GM12892 (cell line): ENCODE measurements around the gene OR11G2.
"Not testable (repeated sequence)": the region's sequence is repeated elsewhere in the genome, so short reads cannot be mapped to it uniquely, and the experiment has no call there.

Experiments used
- DNase-seq: peaks from one replicate; pipeline ENCODE4 v3.0.0; 2011; ENCODE audit not compliant: insufficient read length
- FAIRE-seq: peaks from 2 replicates; lab custom pipeline; 2011; peaks lifted over from hg19 to GRCh38; lab: Jason Lieb, UNC
- POLR2A ChIP-seq: IDR thresholded peaks from 2 replicates; pipeline ENCODE4 v1.6.1; 2011; ENCODE audit warnings: low read depth, low read length, control low read depth
- POLR2AphosphoS5 ChIP-seq: IDR thresholded peaks from 2 replicates; pipeline ENCODE4 v1.6.1; 2011; ENCODE audit warnings: low read depth, low read length, control low read depth
- TAF1 ChIP-seq: IDR thresholded peaks from 2 replicates; pipeline ENCODE4 v1.6.1; 2011; ENCODE audit warnings: low read depth, mild to moderate bottlenecking, control low read depth, low read length, borderline replicate concordance

The OR11G2 gene

DNA sequence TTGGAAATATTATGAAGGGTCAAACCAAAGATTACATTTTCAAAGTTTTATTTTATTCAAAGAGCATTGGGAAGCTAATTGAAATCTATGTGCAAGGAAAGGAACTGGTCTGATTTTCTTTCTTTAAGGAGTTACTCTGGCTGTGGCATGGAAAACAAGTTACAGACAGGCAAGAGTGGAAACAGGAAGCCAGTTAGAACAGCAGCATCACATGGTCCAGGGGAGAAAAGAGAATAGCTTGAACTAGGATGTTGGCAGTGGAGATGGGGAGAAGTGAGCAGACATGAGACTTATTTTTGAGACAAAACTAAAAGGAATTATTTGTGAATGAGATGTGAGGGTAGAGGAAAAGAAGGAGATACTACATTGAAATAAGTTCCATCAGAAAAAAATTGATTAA lies 3.4 kb downstream of the OR11G2 start:
- TF ChIP-seq POLR2AphosphoS5 (no peak), TAF1 (no peak), POLR2A (no peak)
- FAIRE-seq (no peak), DNase-seq (no peak)

DNA sequence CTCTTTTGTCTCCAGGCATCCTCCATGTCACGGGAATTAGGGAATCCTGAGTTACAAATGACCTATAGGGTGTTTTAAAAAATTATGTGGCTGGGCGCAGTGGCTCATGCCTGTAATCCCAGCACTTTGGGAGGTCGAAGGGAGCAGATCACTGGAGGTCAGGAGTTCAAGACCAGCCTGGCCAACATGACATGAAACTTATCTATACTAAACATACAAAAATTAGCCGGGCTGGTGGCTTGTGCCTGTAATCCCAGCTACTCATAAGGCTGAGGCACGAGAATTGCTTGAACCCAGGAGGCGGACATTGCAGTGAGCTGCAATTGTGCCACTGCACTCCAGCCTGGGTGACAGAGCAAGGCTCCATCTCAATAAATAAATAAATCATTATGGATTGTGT lies 4.5 kb downstream of the OR11G2 start:
- DNase-seq, FAIRE-seq: not testable (repeated sequence)

DNA sequence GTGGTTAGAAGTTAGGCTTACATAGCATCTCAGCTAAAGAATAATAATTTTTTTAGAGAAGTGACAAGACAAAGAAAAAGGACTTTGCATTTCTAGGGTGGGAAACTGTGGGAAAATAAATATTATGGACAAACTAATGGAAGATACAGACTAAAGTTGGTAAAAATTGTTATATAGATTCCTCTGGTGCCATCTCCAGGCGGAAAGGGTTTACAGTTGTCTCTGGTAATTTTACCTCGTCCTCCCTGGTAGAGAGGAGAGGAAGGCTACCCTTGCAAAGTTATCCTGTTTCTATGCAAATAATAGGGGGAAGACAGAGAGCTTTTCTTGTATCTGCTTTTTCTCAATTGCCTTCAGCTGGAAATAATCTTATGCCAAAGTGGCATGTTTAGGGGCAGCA lies 5.2 kb downstream of the OR11G2 start:
- FAIRE-seq: no peak
- DNase-seq: no peak
- no peak for TF ChIP-seq POLR2AphosphoS5
- no peak for TF ChIP-seq TAF1
- TF ChIP-seq POLR2A: no peak

DNA sequence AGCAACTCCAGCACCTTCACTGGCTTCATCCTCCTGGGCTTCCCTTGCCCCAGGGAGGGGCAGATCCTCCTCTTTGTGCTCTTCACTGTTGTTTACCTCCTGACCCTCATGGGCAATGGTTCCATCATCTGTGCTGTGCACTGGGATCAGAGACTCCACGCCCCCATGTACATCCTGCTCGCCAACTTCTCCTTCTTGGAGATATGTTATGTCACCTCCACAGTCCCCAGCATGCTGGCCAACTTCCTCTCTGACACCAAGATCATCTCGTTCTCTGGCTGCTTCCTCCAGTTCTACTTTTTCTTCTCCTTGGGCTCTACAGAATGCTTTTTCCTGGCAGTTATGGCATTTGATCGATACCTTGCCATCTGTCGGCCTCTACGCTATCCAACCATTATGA lies 6.8 kb downstream of the OR11G2 start:
- no peak for TF ChIP-seq TAF1
- no peak for TF ChIP-seq POLR2A
- TF ChIP-seq POLR2AphosphoS5: no peak
- DNase-seq (no peak), FAIRE-seq (no peak)

DNA sequence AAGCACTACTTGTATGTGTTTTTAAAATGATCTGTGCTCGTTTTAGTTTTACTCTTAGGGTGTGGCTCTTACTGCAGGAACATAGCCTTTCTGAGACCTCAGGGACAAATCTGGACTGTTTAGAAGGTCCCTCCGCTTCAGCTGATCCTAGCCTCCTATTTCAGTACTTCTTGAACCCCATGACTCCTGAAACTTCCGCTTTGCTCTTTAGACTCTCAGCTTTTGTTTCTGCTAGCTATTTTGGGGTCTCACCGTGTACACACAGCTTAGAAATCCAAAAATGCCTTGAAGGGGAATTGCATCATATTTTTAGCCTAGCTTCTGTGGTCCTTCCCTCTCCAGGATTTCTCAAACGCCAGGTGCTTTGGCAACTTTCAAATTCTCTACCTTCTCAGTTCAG lies 8.3 kb downstream of the OR11G2 start:
- TF ChIP-seq TAF1: no peak
- TF ChIP-seq POLR2A: no peak
- TF ChIP-seq POLR2AphosphoS5: no peak
- DNase-seq (no peak), FAIRE-seq (no peak)

DNA sequence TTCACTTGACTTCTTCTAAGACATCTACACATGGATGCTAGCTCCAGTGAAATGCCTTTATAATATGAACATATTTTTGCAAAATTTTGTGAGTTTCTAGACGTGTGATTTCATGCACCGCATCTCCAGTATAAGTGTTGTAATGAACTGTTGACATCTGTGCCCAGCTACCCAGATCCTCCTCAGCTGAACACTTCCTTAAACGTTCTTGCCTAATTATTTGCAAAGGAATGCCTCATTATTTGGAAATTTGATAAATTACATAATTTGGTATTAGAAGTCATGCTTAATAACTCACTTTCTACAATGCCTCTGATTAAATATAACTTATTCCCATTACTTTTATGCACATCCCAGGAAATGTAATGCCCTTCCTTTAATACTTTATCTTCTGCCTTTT lies 14.0 kb downstream of the OR11G2 start:
- TF ChIP-seq POLR2AphosphoS5 (no peak), POLR2A (no peak)
- DNase-seq (no peak), FAIRE-seq (no peak)

DNA sequence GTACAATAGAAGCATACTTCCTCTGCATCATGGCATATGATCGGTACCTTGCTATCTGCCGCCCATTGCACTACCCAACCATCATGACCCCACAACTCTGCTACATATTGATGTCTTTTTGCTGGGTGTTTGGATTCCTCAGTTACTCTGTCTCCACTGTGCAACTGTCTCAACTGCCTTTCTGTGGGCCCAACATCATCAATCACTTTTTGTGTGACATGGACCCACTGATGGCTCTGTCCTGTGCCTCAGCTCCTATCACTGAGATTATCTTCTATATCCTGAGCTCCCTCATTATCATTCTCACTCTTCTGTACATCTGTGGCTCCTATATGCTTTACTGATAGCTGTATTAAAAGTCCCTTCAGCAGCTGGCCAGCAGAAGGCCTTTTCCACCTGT lies 18.9 kb downstream of the OR11G2 start:
- FAIRE-seq: no peak
- DNase-seq: no peak
- no peak for TF ChIP-seq POLR2A
- TF ChIP-seq TAF1: no peak
- TF ChIP-seq POLR2AphosphoS5: no peak

DNA sequence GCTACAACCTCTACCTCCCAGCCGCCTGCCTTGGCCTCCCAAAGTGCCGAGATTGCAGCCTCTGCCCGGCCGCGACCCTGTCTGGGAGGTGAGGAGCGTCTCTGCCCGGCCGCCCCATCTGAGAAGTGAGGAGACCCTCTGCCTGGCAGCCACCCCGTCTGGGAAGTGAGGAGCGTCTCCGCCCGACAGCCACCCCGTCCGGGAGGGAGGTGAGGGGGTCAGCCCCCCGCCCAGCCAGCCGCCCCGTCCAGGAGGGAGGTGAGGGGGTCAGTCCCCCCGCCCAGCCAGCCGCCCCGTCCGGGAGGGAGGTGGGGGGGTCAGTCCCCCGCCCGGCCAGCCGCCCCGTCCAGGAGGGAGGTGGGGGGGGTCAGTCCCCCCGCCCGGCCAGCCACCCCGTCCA lies 21.7 kb downstream of the OR11G2 start:
- not testable (repeated sequence) for FAIRE-seq, DNase-seq

DNA sequence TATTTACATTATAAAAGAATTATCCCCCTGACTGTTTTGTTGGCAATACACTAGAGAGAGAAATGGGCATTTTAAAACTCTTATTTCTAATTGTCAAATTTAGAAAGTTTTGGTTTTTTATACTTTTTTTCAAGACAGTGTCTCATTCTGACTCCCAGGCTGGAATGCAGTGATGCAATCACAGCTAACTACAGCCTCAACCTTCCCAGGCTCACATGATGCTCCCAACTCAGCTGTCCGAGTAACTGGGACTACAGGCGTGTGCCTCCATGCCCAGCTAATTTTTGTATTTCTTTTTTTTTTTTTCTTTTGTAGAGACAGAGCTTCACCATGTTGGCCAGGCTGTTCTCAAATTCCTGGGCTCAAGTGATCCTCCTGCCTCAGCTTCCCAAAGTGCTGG lies 24.5 kb downstream of the OR11G2 start:
- TF ChIP-seq POLR2AphosphoS5 (no peak), TAF1 (no peak), POLR2A (no peak)
- FAIRE-seq: no peak
- no peak for DNase-seq

DNA sequence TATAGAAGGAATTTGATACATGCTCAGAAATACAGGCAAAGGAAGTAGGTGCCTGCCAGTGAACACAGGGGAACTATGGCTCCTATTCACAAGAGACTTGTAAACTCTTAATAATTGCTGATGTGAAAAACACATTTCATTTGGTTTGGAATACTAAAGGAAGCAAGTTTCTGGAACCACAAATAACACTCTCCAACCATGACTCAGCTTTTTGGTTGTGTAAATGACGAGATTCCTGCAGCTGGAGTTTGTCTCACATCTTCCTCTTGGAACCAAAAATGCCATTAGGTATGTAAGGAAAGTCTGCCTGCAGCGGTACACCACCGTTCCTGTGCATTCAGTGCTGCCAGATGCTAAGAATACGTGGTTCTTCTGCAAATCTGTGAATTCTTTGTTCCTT lies 28.3 kb downstream of the OR11G2 start:
- DNase-seq: no peak
- FAIRE-seq: no peak
- TF ChIP-seq TAF1 (no peak), POLR2A (no peak), POLR2AphosphoS5 (no peak)

DNA sequence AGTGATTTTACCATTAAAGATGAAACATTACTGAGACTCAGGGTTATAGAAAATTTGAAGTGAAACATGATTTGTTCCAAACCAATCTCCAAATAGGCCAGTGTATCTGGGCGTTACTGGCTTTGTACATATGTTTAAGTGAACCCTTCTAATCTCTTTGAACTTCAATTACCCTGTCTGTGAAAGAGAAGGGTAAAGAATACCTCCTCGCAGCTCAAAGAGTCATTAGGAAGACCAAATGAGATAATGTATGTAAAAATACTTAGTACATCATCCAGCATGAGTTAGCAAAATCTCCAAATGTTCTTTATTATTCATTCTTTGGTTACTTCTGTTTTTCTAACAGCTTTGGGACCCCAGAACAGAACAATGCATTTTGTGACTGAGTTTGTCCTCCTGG lies 32.7 kb downstream of the OR11G2 start, which contains the start of gene OR11H6:
Gene OR11H6 (plus strand): TSS at position 301 of the 400 bp plus-strand sequence. CDS start 0 bp downstream, at position 301.
- DNase-seq: no peak
- FAIRE-seq: no peak

DNA sequence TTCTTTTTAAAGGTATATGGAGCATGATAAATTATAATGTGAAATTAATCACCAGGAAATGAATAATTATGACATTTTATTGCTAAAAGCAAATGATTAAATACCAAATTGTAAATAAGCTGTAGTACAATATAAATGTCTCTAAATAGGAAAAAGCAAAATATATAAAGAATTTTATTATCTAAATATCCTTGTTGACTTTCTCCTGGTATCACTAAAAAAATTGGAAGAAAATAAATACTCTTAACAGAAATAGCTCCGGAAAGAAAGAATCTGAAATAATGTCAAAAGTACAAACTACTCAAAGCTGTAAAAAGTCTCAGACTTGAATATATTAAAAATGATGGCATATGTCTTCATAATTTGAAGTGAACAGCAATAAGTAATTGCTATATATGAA lies 38.0 kb downstream of the OR11G2 start, which contains the start of gene OR11H7:
Gene OR11H7 (plus strand): TSS at position 301 of the 400 bp plus-strand sequence.
- DNase-seq (no peak), FAIRE-seq (no peak)
- TF ChIP-seq POLR2AphosphoS5 (no peak), POLR2A (no peak), TAF1 (no peak)

More for the DNA sequence above, 32.7 kb downstream of the OR11G2 start, which contains the start of gene OR11H6:
- TF ChIP-seq TAF1 (no peak), POLR2A (no peak), POLR2AphosphoS5 (no peak)

DNA sequence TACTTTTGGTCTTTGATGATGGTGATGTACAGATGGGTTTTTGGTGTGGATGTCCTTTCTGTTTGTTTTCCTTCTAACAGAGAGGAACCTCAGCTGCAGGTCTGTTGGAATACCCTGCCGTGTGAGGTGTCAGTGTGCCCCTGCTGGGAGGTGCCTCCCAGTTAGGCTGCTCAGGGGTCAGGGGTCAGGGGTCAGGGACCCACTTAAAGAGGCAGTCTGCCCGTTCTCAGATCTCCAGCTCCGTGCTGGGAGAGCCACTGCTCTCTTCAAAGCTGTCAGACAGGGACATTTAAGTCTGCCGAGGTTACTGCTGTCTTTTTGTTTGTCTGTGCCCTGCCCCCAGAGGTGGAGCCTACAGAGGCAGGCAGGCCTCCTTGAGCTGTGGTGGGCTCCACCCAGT lies 44.7 kb downstream of the OR11G2 start:
- not testable (repeated sequence) for FAIRE-seq, DNase-seq

DNA sequence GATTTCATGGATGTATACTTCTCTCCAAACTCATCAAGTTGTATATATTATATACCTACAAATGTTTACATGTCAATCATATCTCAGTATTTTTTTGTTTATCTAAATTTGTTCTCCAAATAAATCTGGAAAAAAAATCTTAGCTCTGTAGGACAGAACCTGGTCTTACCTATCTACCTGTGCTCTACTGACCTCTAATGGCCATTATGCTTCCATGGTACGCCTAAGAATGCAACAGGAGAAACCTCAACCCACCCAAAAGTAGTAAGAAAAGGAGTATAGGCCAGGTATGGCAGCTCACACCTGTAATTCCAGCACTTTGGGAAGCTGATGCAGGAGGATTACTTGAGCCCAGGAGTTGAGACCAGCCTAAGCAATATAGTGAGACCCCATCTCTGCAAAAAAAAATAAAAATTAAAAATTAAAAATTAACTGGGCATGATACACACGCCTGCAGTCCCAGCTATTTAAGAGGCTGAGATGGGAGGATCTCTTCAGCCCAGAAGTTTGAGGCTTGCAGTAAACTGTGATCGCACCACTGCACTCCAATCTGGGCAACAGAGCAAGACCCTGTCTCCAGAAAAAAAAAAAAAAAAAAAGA lies 57.0 kb downstream of the OR11G2 start:
- no peak for DNase-seq
- TF ChIP-seq POLR2A: no peak
- no peak for TF ChIP-seq POLR2AphosphoS5
- no peak for TF ChIP-seq TAF1
- no peak for FAIRE-seq
